ENCODE data around the gene SLIT3.
A peak's percentile ranks its signal among the peaks of the same experiment; 100 is the strongest.

Gene SLIT3

GRCh38 chr5:168710706-168711105 lies 590.2 kb downstream of the SLIT3 start:
- Histone ChIP-seq H3K9me2 (replicated peaks; ENCODE audit: low read depth, low read length) (no peaks in the 10 kb centered on the region), H2AFZ (ENCODE audit: low read length) (no peak overlapping the region), H3K9ac (ENCODE audit: low read depth, low read length, poor library complexity, severe bottlenecking) (no peak overlapping the region), H3K27me3 (ENCODE audit: insufficient read depth, low read length, poor library complexity, severe bottlenecking) (no peaks in the 10 kb centered on the region), H4K20me1 (ENCODE audit: insufficient read depth, low read length, poor library complexity, severe bottlenecking) (no peaks in the 10 kb centered on the region), H3F3A (ENCODE audit: low read depth) (no peaks in the 10 kb centered on the region), H3K4me3 (ENCODE audit: low read length, poor library complexity, severe bottlenecking) (no peak overlapping the region), H3K36me3 (ENCODE audit: insufficient read depth, low read length) (no peaks in the 10 kb centered on the region), H3K4me1 (ENCODE audit: insufficient read depth, low read length, poor library complexity, severe bottlenecking) (no peaks in the 10 kb centered on the region), H3K79me2 (ENCODE audit: insufficient read depth, low read length) (no peaks in the 10 kb centered on the region), H3K4me2 (ENCODE audit: low read depth, low read length, poor library complexity, severe bottlenecking) (no peak overlapping the region), H3K9me3 (ENCODE audit: insufficient read depth, low read depth, low read length) (no peaks in the 10 kb centered on the region)
- TF ChIP-seq EZH2phosphoT487 (IDR thresholded peaks at IDR 0.05; ENCODE audit: borderline replicate concordance) = no peak
- no peak for TF ChIP-seq CTCF (conservative IDR thresholded peaks at IDR 0.05; ENCODE audit: low read length)

- H3K27me3 ChIP-seq (ENCODE audit: insufficient read depth, low read length, poor library complexity, severe bottlenecking) = no peaks in the 10 kb centered on the region
- no peaks in the 10 kb centered on the region for H3K4me1 ChIP-seq (ENCODE audit: insufficient read depth, low read length, poor library complexity, severe bottlenecking)
- no peaks in the 10 kb centered on the region for H3F3A ChIP-seq (ENCODE audit: low read depth)
- no peaks in the 10 kb centered on the region for H3K9me3 ChIP-seq (ENCODE audit: insufficient read depth, low read depth, low read length)
- TF ChIP-seq CTCF (conservative IDR thresholded peaks at IDR 0.05; ENCODE audit: low read length) (no peak), EZH2phosphoT487 (IDR thresholded peaks at IDR 0.05; ENCODE audit: borderline replicate concordance) (no peak)
- H3K36me3 ChIP-seq (ENCODE audit: insufficient read depth, low read length) = no peaks in the 10 kb centered on the region
- no peak overlapping the region for H3K4me3 ChIP-seq (ENCODE audit: low read length, poor library complexity, severe bottlenecking)
- H2AFZ ChIP-seq (ENCODE audit: low read length) = no peak overlapping the region
- H3K9ac ChIP-seq (ENCODE audit: low read depth, low read length, poor library complexity, severe bottlenecking) = no peak overlapping the region
- H4K20me1 ChIP-seq (ENCODE audit: insufficient read depth, low read length, poor library complexity, severe bottlenecking) = no peaks in the 10 kb centered on the region
- no peaks in the 10 kb centered on the region for H3K79me2 ChIP-seq (ENCODE audit: insufficient read depth, low read length)
- no peaks in the 10 kb centered on the region for H3K9me2 ChIP-seq (replicated peaks; ENCODE audit: low read depth, low read length)
- H3K4me2 ChIP-seq (ENCODE audit: low read depth, low read length, poor library complexity, severe bottlenecking) = no peak overlapping the region
Measured at GRCh38 chr5:168707716-168708695, 592.9 kb downstream of the SLIT3 start.

GRCh38 chr5:168706655-168707069 lies 594.3 kb downstream of the SLIT3 start:
- Histone ChIP-seq H3K4me2 (ENCODE audit: low read depth, low read length, poor library complexity, severe bottlenecking) (no peak overlapping the region), H3K9me2 (replicated peaks; ENCODE audit: low read depth, low read length) (no peaks in the 10 kb centered on the region), H2AFZ (ENCODE audit: low read length) (no peak overlapping the region), H3K4me3 (ENCODE audit: low read length, poor library complexity, severe bottlenecking) (no peak overlapping the region), H3K27me3 (ENCODE audit: insufficient read depth, low read length, poor library complexity, severe bottlenecking) (no peaks in the 10 kb centered on the region), H3K79me2 (ENCODE audit: insufficient read depth, low read length) (no peaks in the 10 kb centered on the region), H3K9me3 (ENCODE audit: insufficient read depth, low read depth, low read length) (no peaks in the 10 kb centered on the region), H4K20me1 (ENCODE audit: insufficient read depth, low read length, poor library complexity, severe bottlenecking) (no peaks in the 10 kb centered on the region), H3F3A (ENCODE audit: low read depth) (no peaks in the 10 kb centered on the region), H3K4me1 (ENCODE audit: insufficient read depth, low read length, poor library complexity, severe bottlenecking) (no peaks in the 10 kb centered on the region), H3K36me3 (ENCODE audit: insufficient read depth, low read length) (no peaks in the 10 kb centered on the region), H3K9ac (ENCODE audit: low read depth, low read length, poor library complexity, severe bottlenecking) (no peak overlapping the region)
- TF ChIP-seq EZH2phosphoT487 (IDR thresholded peaks at IDR 0.05; ENCODE audit: borderline replicate concordance) (no peak), CTCF (conservative IDR thresholded peaks at IDR 0.05; ENCODE audit: low read length) (peak; percentile 66)

All from Loucy (cell line).